Upper lobe of right lung (tissue), 1 donor: ENCODE measurements around the gene RPE. TPM values are rescaled to one million over a fixed set of nuclear protein-coding genes. Genes with fewer than 3 reads are reported as not detected.

ENCODE experiments used
- ATAC-seq: fragments of 200-7000 bp; cut with Tn5 transposase; one replicate; pipeline ENCODE4 v1.9.1; 2020; ENCODE audit warnings: mild to moderate bottlenecking, moderate library complexity
- DNase-seq: peaks from one replicate; pipeline ENCODE4 v3.0.0-alpha.2; 2020
- H3K27ac ChIP-seq: fragments of 200-600 bp; one replicate; pipeline ENCODE4 v1.8.0; 2022
- H3K27me3 ChIP-seq: fragments of 200-600 bp; one replicate; pipeline ENCODE4 v1.8.0; 2022; ENCODE audit warnings: mild to moderate bottlenecking
- H3K36me3 ChIP-seq: fragments of 200-600 bp; one replicate; pipeline ENCODE4 v1.8.0; 2022
- H3K4me1 ChIP-seq: fragments of 200-600 bp; one replicate; pipeline ENCODE4 v1.8.0; 2022
- H3K4me3 ChIP-seq: fragments of 200-600 bp; one replicate; pipeline ENCODE4 v1.8.0; 2022; ENCODE audit warnings: mild to moderate bottlenecking
- H3K9me3 ChIP-seq: fragments of 200-600 bp; one replicate; pipeline ENCODE4 v1.8.0; 2022
- CTCF ChIP-seq: fragments of 200-600 bp; IDR thresholded peaks from one replicate; pipeline ENCODE4 v1.8.0; 2022; ENCODE audit warnings: antibody characterized with exemption
- intact Hi-C: fragments of 100-400 bp; cut with DNase I; formaldehyde crosslinking; loops from one replicate; pipeline ENCODE4 v1.11.0; 2022
- total RNA-seq: library from RNA; stranded (reverse); fragmentation: NEBNext Ultra II Directional; extraction: Animal tissue kit (Norgen Biotek cat#: 25700); gene quantifications from one replicate; pipeline ENCODE4 v1.2.1, GENCODE V29; 2021
- donor health status: DM: no; HTN: yes; CAD: no; lungs with severe emphysema.

The RPE gene
- total RNA-seq, 1 donor from 2014 or later: 47.7 TPM

- intact Hi-C loops: no loop called here
- TF ChIP-seq CTCF: no peak
- DNase-seq (no peak), ATAC-seq (peak; percentile 28)
- H3K9me3 ChIP-seq: no peaks in the 10 kb centered on the region
- H3K27me3 ChIP-seq: no peaks in the 10 kb centered on the region
- H3K36me3 ChIP-seq: peaks cover 12% of the 10 kb centered on the region
- no peak overlapping the region for H3K4me3 ChIP-seq
- no peaks in the 10 kb centered on the region for H3K4me1 ChIP-seq
- no peak overlapping the region for H3K27ac ChIP-seq
These were observed 44.5 kb downstream of the RPE start for GRCh38 chr2:210046851-210047500.

GRCh38 chr2:210049831-210050230, 47.4 kb downstream of the RPE start:
- intact Hi-C loops: no loop called here
- no peaks in the 10 kb centered on the region for H3K9me3 ChIP-seq
- DNase-seq (no peak), ATAC-seq (no peak)
- no peaks in the 10 kb centered on the region for H3K4me1 ChIP-seq
- no peak for TF ChIP-seq CTCF
- no peaks in the 10 kb centered on the region for H3K36me3 ChIP-seq
- no peak overlapping the region for H3K4me3 ChIP-seq
- H3K27ac ChIP-seq: no peak overlapping the region
- H3K27me3 ChIP-seq: no peaks in the 10 kb centered on the region

GRCh38 chr2:210050885-210051284, 48.4 kb downstream of the RPE start:
- Histone ChIP-seq H3K9me3 (no peaks in the 10 kb centered on the region), H3K27me3 (no peaks in the 10 kb centered on the region), H3K4me3 (no peak overlapping the region), H3K27ac (no peak overlapping the region), H3K36me3 (no peaks in the 10 kb centered on the region), H3K4me1 (no peaks in the 10 kb centered on the region)
- intact Hi-C loops: no loop called here
- no peak for TF ChIP-seq CTCF
- no peak for ATAC-seq
- no peak for DNase-seq

GRCh38 chr2:210054696-210055095, 52.3 kb downstream of the RPE start:
- DNase-seq (no peak), ATAC-seq (no peak)
- Histone ChIP-seq H3K4me3 (no peak overlapping the region), H3K36me3 (peaks cover 6% of the 10 kb centered on the region), H3K27me3 (no peaks in the 10 kb centered on the region), H3K9me3 (no peaks in the 10 kb centered on the region), H3K27ac (no peak overlapping the region), H3K4me1 (no peaks in the 10 kb centered on the region)
- TF ChIP-seq CTCF: no peak
- intact Hi-C loops: no loop called here

- ATAC-seq: no peak
- Histone ChIP-seq H3K4me3 (no peak overlapping the region), H3K4me1 (no peaks in the 10 kb centered on the region), H3K27ac (no peak overlapping the region), H3K9me3 (no peaks in the 10 kb centered on the region), H3K36me3 (peaks cover 6% of the 10 kb centered on the region), H3K27me3 (no peaks in the 10 kb centered on the region)
- no peak for TF ChIP-seq CTCF
- intact Hi-C loops: no loop called here
- no peak for DNase-seq
These were observed 53.4 kb downstream of the RPE start for GRCh38 chr2:210055825-210056224.

GRCh38 chr2:210063306-210063705, 60.9 kb downstream of the RPE start:
- DNase-seq (no peak), ATAC-seq (no peak)
- no peaks in the 10 kb centered on the region for H3K36me3 ChIP-seq
- intact Hi-C loops: loop anchor here (10.0 kb wide), 1 partner anchor 131 kb away; no protein-coding TSS in a partner anchor
- H3K9me3 ChIP-seq: no peaks in the 10 kb centered on the region
- TF ChIP-seq CTCF: no peak
- no peaks in the 10 kb centered on the region for H3K27me3 ChIP-seq
- no peaks in the 10 kb centered on the region for H3K4me1 ChIP-seq
- no peak overlapping the region for H3K27ac ChIP-seq
- H3K4me3 ChIP-seq: no peak overlapping the region
